ENCODE measurements around the gene MAPK7.
"Not testable (repeated sequence)": the region's sequence is repeated elsewhere in the genome, so short reads cannot be mapped to it uniquely, and the experiment has no call there.

The MAPK7 gene

DNA sequence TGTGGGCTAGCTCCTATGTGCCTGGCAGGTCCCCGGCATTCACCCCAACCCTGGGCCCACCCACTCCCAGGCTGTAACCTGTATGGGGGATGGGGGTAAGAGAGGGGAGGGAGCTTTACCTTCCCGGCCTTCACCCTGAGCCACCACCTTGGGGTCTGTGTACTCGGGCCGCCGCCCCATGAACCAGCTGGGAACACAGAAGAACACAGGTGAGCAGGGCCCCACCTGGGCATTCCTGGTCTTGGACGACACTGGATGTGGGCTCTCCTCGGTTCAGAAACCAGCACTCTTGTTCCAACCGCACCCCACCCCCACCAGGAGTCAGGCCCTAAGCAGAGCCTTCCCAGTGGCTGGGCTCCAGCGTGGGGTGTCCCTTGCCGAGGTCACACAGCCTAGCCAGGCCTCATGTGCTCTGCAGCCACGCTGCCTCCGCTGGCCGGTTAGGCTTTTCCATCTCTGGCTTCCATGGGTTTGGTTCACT is 34.6 kb upstream of the MAPK7 start:
- DNase-seq: no peak

DNA sequence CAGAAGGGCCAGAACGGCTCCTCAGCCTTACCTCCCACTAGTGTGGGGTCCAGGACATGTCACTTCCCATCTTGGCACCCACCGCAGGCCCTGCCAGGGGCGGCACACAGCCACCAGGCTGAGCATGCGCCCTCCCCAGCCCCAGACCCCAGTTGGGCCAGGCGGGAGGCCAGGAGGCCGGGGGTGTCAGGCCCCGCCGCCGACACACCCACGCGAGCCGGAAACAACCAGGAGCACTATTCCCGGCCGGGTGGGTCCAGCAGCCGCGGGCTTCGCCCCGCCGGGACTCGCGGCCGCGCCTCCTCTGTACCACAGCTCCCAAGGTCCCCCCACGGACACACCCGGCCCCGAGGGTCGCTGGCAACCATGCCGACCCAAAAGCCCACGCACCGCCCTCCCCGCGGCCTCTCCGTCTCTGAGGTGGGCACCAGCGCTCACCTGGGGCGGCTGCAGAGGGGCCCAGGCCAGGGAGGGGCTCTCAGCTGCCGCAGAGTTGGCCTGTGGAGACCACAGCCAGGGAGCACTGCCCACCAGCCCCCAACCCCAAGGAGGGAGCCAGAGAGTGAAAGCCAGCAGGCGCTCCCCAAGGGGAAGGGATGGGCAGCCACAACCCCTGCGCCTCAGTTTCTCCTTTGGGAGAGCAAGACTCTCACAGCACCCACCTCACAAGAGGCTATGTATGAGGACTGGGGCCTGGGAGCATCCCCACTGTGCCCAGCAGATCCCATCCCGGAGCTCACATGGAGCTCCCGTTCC is 33.8 kb upstream of the MAPK7 start:
- no peak for DNase-seq

DNA sequence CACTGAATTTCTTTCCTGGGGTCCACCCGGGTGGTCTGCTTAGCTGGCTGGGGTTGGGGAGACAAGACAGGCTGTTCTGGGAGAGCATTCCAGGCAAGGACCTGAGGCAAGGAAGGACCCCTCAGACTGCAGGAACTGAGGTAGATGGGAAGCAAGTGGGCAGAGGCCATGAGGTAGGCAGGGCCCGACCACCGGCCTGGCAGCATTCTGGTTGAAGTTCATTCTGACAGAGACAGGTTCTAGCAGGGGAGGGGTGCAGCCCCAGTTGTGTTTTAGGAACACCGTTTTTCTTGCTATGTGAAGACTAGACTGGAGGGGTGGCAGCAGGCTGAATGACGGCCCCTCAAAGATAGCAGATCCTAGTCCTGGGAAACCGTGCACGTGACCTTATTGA is 33.2 kb upstream of the MAPK7 start:
- DNase-seq: no peak

DNA sequence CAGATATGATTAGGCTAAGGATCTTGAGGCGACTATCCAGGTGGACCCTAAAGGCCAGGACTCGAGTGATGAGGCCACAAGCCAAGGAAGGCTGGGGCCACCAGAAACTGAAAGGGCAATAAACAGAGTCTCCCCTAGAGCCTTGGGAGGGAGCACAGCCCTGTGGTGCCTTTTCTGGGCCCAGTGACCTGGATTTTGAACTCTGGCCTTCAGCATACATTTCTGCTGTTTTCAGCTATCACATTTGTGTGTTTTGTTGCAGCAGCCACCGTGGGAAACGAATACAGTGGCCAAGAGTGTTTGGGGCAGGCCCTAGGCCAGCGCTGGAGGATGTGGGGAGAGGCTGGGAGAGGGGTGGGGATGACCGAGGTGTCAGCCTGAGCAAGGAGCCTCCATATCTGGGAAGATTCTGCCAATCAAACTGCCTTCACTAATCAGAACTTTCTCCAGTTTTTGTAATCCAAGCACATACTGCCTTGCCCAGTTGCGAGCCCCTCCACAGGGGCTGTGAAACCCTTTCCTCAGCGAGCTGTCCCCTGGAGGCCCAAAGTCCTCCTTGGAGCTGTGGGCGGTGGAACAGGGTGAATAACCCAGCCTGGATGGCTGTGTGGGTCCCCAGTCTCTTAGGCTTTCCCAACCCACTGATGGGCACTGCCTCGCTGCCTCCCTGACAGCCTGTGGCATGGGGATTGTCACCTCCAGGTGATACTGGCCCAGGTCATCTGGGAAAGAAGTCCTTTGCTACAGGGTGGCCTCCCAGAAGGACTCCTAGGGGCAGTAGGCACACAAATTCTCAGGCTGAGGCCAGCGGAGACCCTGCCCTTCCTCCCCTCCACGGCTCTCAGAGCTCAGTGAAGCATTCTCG is 32.6 kb upstream of the MAPK7 start:
- no peak for DNase-seq

DNA sequence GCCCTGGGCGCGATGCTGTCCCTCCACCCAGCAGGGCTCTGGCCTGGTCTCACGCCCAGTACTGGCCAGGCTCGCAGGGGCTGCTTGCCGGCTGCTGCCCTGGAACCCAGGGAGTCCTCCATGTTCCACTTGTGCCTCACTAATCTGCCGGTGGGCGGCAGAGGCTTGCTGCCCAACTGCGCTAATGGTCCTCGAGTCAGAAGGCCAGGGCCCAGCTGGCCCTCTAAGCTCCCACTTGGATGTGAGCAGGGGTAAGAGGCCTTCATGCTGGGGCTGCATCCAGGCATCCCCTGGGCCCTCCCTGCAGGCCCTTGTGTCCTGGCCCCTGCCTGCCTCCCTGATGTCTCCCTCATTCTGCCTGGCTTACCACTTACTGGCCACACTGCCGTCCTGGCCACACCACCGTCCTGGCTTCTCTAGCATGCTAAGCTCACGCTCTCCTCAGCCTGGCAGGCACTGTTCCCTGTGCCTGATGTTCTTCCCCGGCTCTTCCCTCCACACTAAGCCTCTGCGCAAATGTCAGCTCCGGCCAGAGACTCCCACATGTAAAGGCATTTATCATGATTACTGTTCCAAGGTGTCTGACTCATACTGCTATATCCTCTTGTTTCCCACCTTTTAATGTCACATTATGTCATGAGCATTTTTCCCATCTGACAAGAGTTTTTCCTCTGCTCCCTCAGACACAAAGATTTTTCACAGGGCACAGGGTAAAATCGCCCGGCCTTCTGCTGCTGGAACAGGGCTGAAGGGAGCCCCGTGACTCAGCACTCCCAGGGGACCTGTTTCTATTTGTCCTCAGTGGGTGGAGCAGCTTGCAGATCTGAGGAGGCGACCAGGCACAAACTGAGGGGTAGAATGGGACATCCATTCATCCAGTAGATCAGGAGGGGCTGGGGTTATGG is 31.7 kb upstream of the MAPK7 start:
- DNase-seq: no peak

DNA sequence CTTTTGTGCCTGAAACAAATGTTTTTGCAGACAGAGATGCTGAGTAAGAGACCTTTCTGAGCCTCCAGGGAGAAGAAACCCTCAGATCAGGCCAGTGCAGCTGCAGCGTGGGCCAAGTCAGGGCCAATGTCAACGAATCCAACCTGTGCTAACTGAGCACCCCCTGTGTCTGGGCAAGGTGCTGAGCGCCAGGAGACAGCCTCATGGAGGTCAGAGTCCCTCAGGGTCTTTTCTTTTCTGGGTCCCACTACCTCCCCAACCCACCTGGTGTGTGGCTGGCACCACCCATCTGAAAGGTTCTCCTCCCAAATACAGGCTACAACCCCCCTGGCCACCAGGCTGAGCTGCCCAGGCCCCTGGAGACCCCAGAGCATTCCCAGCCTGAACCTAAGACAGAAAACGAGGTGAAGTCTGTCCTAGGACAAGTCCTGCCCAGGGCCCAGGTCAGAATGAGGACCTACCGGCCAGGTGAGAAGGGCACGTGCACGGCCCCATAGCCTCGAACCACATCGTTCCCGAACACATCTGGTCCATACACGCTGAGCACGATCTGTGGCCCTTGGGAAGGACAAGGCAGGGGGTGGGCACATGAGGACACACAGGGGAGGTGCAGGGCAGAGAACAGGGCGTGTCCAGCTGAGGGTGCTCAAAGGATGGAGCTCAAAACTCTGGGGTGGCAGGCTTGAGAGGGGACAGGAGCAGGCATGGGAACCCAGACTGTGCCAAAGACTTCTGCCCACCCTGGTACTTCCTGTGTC is 30.8 kb upstream of the MAPK7 start:
- no peak for DNase-seq

DNA sequence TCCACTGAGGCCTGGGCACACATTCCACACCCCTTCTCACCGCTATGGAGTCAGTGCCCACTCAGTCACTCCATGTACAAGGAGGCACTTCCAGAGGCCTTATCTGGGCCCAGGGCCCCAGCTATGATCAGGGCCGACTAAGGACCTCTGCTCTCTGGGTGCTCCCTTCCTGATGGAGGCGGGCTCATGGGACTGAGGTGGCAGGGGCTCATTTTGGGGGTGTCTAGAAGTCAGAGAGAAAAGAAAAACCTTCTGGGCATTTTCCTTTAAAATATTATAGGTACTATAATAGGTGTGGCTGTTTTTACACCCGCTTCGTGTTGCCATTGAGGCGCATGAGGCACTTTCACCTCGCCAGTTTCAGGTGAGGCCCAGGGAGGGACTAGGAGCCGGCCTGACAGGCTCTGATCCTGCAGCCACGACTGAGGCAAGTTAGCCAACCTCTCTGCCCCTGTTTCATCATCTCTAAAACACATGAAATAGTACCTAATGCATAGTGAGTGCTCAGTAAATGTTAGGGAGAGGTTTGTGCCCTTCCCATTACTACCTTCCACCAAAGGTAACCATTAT is 30.1 kb upstream of the MAPK7 start:
- DNase-seq: no peak

DNA sequence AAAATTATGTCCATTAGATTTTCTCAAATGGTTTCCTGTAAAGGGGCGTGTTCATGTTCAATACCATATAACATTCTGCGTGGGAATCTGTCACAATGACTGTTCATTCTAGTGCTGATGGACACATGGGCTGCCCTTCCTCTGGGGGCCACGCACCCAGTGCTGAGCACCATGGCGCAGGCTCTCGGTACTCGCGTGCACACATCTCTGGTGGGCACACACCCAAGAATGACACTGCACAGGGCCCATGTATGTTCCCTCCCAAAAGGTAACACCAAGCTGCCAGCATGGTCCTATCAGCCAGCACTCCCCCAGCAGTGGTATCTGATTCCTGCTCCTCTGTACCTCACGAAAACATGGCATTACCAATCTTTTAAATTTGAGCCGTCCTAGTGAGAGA is 29.5 kb upstream of the MAPK7 start:
- no peak for DNase-seq

DNA sequence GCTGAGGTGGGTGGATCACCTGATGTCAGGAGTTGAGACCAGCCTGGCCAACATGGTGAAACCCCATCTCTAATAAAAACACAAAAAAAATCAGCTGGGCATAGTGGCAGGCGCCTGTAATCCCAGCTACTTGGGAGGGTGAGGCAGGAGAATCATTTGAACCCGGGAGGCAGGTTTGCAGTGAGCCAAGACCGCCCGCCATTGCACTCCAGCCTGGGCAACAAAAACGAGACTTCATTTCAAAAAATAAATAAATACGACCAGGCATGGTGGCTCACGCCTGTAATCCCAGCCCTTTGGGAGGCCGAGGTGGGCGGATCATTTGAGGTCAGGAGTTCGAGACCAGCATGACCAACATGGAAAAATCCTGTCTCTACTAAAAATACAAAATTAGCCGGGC is 24.9 kb upstream of the MAPK7 start:
- DNase-seq: not testable (repeated sequence)

DNA sequence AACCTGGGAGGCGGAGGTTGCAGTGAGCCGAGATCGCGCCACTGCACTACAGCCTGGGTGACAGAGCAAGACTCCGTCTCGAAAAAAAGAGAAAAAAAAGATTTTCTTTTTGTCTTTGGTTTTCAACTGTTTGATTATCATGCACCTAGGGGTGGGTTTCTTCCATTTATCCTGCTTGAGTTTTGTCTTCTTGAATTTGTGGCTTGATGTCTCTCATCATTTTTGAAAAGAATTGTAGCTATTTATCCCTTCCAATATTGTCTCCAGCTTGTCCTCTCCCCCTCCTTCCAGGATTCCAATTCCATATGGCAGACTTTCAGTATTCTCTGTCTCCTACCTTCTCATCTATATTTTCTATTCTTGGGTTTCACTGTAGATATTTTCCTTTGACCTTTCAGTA is 23.6 kb upstream of the MAPK7 start:
- DNase-seq: no peak

DNA sequence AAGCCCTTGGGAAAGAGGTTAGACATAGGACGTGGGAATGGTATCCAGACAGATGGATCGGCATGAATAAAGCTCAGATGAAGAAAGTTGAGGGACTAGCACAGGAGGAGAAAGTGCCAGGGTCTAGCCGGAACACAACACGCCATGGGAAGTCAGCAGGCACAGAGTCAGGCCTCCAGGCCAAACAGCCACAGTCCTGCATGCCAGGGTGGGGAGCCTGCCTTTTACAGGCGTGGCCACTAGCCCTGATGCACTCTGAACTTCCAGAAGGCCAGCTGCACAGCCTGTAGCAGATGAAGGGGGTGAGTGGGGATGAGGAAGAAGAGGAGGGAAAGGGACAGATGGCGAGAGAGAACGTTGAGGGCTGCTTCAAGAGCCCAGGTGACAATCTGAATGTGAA is 20.9 kb upstream of the MAPK7 start:
- no peak for DNase-seq

DNA sequence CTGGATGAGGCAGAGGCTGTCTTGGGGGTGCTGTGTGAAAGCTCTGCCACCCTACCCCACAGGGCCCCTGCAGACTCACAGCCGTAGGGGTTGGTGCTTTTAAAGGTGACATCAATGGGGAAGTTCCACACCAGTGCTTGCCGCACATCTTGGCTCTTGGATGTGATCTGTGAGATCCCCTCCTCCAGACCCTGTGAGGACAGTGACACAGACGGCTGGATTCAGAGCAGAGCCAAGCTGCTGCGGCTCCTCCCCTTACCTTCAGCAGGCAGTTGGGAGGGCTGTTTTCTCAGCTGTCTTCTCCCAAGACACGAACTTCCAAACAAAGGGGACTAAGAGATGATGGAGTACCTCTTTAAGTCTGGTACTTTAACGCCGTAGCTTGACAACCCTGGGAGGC is 20.5 kb upstream of the MAPK7 start:
- DNase-seq: no peak

DNA sequence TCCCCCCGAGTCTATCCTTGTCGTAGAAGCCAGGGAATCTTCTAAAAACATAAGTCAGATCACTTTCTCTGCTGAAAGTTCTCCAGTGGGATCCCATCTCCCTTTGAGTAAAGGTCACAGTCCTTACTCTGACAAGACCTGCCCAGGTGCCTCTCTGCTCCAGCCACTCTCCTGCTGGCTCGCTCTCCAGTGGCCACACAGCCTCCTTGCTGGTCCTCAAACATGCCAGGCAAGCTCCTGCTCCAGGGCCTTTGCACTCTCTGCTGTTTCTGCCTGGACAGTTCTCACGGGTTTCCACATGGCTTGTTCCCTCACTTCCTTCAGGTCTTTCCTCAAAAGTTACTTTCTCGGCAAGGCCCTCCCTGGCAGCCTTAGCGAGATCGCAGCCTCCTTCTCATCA is 19.1 kb upstream of the MAPK7 start:
- DNase-seq: no peak

DNA sequence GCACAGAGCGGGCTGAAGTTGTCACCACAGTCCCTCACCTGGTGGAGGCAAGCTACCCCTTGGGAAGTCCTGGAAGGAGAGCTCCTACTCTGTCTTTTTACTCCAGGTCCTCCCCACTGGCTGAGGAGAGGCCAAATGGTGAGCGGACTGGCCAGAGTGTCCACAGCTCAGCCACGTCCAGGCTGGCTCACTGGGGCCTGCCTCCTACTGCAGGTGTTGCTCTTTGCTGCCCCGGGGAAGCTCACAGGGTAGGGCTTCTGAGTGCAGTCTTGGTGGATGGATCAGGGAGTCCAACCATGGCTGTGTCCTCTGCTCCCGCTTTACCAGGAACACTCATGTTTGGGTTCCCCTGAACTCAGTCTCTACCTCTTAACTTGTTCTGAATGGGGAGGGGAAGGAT is 18.4 kb upstream of the MAPK7 start:
- no peak for DNase-seq

DNA sequence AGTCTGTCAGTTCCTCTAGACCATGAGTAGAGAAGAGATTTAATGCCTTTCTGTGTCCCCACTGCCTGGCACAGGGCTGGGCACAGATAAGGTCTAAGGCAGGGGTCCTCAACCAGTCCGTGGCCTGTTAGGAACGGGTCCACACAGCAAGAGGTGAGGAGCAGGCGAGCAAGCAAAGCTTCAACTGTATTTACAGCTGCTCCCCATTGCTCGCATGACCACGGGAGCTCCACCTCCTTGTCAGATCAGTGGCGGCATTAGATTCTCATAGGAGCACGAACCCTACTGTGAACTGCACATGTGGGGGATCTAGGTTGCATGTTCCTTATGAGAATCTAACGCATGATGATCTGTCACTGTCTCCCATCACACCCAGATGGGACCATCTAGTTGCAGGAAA is 17.5 kb upstream of the MAPK7 start:
- no peak for DNase-seq

DNA sequence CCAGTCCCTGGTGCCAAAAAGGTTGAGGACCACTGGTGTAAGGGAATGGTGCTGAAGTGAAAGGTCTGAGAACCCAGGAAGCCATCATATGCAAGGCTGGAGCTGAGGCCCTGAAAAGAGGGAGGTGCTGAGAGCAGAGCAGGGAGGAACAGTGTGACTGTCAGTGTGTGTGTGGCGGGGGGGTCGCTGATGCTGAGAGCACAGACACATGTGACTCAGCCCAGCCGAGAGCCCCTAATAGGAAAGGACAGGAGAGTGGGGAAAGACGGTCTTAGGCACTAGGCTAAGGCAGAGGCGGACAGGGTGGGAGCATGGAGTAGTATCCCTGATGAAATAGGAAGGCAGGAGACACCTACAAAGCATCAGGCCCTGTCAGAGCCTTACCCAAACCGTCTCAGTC is 17.0 kb upstream of the MAPK7 start:
- no peak for DNase-seq

DNA sequence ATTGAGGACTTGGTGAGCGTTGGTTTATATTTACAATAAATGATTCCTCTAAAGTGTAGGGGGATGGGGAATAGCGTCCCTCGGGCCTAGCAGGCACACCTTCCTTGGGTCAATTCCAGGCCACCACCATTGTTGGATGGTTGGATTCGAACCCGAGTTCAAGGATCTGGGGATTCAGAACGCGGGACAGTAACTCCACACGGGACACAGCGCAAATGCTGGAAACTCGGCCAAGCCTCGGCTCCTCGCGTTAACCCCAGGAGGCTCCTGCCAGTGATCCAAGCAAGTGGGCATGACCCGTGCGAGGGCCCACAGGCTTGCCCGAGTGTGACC is 16.4 kb upstream of the MAPK7 start:
- no peak for DNase-seq

DNA sequence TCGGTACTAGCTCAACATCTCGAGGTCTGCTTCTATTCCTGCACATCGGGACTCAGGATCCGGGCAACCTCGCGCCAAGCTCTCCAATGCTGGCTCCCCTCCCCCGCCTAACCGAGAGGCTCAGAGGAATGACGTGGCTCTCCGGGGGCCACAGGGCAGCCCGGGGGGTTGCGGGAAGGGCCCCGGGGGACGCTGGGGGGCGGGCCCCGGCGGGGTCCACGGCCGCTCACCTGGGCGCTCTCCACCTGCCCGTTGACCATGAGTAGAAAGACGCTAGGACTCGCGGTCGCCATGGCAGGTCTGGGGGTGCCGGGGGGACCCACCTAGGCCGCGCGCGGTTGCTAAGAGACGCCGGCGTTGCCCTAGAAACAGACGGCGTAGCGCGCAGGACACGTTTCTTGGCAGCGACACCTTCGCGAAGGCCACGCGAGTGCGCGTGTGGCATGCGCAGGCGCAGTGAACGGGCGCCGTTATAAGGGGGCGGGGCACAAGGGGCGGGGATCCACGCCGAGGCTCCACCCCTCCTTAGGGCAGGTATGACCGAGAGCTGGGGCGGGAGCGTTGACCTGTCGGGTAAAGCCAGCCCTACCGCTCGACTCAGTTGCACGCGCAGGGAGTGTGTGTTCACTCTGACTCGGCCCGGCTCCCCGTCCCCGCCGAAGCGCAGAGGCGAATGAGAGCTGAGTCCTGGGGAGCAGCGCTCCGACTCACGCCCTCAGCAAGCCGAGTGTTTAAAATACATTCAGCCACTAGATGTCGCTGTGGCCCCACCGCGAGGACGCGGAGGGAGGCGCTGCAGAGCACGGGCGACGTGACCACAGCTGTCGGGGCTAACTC is 15.8 kb upstream of the MAPK7 start, which contains the start of gene B9D1:
Gene B9D1 (minus strand): TSS at position 447 of the 837 bp plus-strand sequence. CDS start 154 bp downstream, at position 293.
- peak; percentile 92 to 96 for DNase-seq

DNA sequence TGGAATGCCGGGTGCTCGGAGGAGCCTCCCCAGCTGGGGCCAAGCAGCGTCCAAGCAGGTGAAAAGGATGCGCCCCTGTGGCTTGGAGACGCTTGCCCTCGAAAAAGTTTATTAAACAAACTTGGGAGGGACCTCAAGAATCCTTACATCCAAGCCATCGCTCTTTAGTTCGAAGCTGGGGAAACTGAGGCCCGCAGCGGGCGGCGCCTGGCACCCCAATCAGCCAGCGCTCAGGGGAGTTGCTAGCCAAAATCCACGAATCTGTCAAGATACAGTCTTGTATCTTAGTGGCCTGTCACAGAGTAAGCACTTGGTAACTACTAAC is 15.2 kb upstream of the MAPK7 start:
- DNase-seq: no peak

DNA sequence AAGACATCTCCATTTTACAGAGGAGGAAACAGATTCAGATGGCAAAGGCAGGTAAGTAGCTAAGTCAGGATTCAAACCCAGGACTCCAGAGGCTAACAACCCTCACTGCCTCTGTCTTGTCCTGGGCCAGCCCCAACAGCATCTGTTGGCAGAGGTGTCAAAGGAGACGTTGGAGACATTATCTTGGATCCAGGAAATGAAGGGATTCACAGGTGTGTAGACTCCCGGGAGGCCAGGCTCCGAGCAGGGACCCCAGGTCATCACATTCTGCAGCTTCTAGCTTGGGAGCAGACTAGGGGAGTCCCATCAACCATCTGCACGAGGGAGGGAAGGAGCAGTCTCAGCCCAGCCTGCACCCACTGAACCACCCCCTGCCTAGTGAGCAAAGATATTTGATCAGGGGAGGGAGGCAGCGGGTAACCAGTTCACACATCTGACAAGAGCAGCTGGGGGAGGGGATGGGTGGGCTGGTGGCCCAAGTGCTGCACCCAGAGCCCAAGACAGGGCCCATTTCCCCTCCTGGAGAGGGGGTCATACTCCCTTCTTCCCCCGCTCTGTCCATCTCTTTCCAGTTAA is 14.8 kb upstream of the MAPK7 start:
- no peak for DNase-seq
